Ishikawa (cell line): ENCODE data around the gene TRIM9.

Source experiments
- CEBPB ChIP-seq: IDR thresholded peaks from 2 replicates; pipeline ENCODE4 v1.6.1; 2012
- CREB1 ChIP-seq: IDR thresholded peaks from 2 replicates; pipeline ENCODE4 v1.6.1; 2012; ENCODE audit warnings: low read depth
- EGR1 ChIP-seq: IDR thresholded peaks from 2 replicates; pipeline ENCODE4 v1.6.1; 2012
- EP300 ChIP-seq: IDR thresholded peaks from 2 replicates; pipeline ENCODE4 v1.6.1; 2012; ENCODE audit warnings: borderline replicate concordance
- FOXM1 ChIP-seq: IDR thresholded peaks from 2 replicates; pipeline ENCODE4 v1.6.1; 2012; ENCODE audit warnings: low read depth, borderline replicate concordance
- NFIC ChIP-seq: IDR thresholded peaks from 2 replicates; pipeline ENCODE4 v1.6.1; 2012
- RAD21 ChIP-seq: IDR thresholded peaks from 2 replicates; pipeline ENCODE4 v1.6.1; 2012; ENCODE audit warnings: low read depth
- REST ChIP-seq: IDR thresholded peaks from 2 replicates; pipeline ENCODE4 v1.6.1; 2012; ENCODE audit warnings: low read depth, mild to moderate bottlenecking
- TAF1 ChIP-seq: IDR thresholded peaks from 2 replicates; pipeline ENCODE4 v1.6.1; 2012; ENCODE audit warnings: low read depth, mild to moderate bottlenecking
- TCF12 ChIP-seq: IDR thresholded peaks from 2 replicates; pipeline ENCODE4 v1.6.1; 2012; ENCODE audit warnings: low read depth
- TEAD4 ChIP-seq: IDR thresholded peaks from 2 replicates; pipeline ENCODE4 v1.6.1; 2012
- YY1 ChIP-seq: IDR thresholded peaks from 2 replicates; pipeline ENCODE4 v1.6.1; 2012; ENCODE audit warnings: low read depth
- ZBTB7A ChIP-seq: IDR thresholded peaks from 2 replicates; pipeline ENCODE4 v1.6.1; 2012; ENCODE audit warnings: low read depth
- TF ChIP-seq, protein P1 (sequence below): IDR thresholded peaks from 2 replicates; pipeline ENCODE4 v1.6.1; 2012
- TF ChIP-seq, protein P2 (sequence below): IDR thresholded peaks from 2 replicates; pipeline ENCODE4 v1.6.1; 2012

The TRIM9 gene

DNA sequence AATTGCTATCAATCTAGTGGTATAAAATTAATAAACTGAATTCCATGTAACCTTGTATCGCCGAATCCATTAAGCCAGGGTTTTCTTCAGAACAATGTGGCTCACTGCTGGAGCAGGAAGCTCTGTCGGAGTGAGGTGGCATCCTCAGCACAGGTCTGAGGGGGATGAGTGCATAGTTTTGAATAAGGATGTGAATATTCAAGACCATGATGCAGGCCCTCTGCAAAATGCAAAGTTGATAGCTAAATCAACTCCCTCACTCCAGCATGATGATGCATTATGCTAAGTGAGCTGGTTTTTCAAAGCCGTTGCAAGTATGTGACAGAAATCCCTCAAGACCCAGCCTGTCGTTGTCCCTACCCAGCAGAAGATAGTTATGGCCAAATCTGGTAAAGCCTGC, 53.0 kb downstream of the TRIM9 start:
- TF ChIP-seq TAF1, result no peak

DNA sequence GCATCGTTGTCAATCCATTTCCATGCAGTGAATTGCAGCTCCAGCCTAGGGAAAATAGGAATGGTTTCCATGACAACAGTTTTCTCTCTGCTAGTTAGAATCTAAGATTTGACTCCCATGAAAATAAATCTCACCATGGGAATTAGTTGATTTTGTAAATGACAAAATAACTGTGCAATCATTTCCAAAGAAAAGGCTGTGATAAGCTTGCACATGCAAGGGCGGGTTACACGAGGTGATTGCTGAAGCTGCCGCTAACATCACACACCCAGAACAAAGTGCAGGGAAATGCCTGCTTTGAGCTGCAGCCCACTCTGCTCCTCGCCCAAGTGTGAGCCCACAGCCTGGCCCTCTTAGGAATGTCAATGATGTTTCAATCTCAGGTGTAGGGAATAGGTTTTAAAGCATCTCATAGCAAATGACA, 53.8 kb downstream of the TRIM9 start:
- TF ChIP-seq CREB1 (no peak), REST (no peak), RAD21 (no peak), ZBTB7A (no peak), EGR1 (no peak), NFIC (no peak), TEAD4 (no peak), TAF1 (no peak), FOXM1 (no peak), YY1 (no peak), EP300 (no peak), TCF12 (no peak)
- TF ChIP-seq, protein P1, sequence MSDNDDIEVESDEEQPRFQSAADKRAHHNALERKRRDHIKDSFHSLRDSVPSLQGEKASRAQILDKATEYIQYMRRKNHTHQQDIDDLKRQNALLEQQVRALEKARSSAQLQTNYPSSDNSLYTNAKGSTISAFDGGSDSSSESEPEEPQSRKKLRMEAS, result no peak
- TF ChIP-seq, protein P2, sequence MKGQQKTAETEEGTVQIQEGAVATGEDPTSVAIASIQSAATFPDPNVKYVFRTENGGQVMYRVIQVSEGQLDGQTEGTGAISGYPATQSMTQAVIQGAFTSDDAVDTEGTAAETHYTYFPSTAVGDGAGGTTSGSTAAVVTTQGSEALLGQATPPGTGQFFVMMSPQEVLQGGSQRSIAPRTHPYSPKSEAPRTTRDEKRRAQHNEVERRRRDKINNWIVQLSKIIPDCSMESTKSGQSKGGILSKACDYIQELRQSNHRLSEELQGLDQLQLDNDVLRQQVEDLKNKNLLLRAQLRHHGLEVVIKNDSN, result no peak

DNA sequence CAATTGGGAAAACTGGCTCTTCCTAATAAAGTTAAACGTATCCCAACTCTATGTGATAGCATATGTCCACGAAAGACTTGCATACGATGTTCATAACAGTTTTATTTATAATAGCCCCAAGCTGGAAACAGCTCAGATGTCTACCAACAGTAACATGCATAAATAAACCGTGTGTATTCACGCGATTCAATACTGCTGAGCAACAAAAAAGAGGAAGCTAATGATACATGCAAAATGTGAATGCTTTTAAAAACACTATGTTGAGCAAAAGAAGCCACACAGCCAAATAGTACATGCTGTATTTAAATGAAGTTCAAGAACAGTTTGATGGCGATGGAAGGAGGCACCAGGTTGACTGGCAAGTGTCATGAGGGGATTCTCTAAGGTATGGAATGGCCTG, 55.7 kb downstream of the TRIM9 start:
- TF ChIP-seq, protein P1, result no peak
- TF ChIP-seq TAF1 (no peak), TEAD4 (no peak), ZBTB7A (no peak), NFIC (no peak), TCF12 (no peak), YY1 (no peak), EP300 (no peak), EGR1 (no peak), CREB1 (no peak), REST (no peak), FOXM1 (no peak), CEBPB (no peak), RAD21 (no peak)
- TF ChIP-seq, protein P2, result no peak

DNA sequence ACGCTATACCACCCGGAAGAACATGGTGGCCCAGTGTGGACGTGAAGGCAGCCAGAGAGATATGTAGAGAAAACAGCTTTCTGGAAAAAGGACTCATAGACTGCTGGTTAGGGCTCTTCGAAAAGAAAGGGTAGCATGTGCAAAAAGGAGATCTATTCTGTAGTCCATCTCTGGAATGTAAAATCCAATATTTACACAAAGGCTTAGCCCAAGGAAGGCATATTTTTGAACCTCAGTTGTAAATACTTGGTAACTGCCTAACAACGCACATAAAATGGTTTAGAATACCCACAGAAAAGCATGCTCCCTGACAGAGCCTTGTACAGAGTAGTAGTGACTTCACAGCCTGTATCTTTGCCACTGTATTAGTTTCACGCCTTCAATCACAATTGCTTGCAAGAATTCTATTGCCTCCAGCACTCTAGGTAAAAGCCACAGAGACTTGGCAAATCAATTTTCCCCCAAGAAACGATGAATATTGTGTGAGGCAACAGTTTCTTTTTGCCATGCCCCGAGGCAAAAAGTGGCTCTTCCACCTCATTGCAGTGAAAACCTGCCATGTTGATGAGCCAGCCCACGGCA, 59.2 kb downstream of the TRIM9 start:
- TF ChIP-seq TEAD4 (no peak), TAF1 (no peak), NFIC (no peak), CEBPB (no peak), RAD21 (no peak), REST (no peak), ZBTB7A (no peak), TCF12 (no peak), EGR1 (no peak), CREB1 (no peak), FOXM1 (no peak), YY1 (no peak), EP300 (no peak)
- TF ChIP-seq, protein P2, result no peak
- TF ChIP-seq, protein P1, result no peak
